ENCODE data around the gene IL11RA.

Gene IL11RA

DNA sequence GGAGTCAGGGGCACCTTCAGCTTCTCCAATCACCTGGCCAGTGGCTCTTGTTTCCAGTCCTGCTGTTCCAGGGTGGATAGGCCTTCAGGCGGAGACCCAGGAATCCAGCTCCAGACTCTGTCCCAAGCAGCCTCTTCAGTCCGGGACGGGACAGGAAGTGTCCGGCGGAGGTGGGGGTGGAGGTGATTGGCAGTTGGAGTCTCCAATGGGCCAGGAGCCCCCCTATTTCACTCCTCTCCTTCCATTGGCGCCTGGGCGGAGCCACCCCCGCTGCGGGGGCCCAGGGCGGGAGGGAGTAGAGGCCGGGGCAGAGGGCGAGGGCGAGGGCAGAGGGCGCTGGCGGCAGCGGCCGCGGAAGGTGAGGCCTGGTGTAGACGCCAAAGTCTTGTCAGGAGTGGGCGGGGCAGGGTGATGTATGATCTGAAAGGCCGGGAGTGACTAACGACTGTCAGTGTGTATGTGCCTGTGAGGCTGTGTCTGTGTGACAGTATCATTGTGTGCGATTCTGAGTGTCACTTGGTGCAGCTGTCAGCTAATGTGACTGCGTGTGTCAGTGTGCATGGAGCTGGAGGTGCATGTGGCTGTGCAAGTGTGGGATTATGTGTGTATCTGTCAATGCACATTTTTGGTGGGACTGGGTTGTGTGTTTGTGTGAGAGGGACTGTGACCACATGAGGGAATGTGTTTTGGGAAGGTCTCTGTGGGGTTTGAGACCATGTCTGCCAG, at the start of gene IL11RA:
Gene IL11RA, plus strand, starts transcription at position 310 of the 726 bp plus-strand sequence. CDS start 3,033 bp downstream, outside the sequence.
- peak; percentile 44 for DNase-seq

DNA sequence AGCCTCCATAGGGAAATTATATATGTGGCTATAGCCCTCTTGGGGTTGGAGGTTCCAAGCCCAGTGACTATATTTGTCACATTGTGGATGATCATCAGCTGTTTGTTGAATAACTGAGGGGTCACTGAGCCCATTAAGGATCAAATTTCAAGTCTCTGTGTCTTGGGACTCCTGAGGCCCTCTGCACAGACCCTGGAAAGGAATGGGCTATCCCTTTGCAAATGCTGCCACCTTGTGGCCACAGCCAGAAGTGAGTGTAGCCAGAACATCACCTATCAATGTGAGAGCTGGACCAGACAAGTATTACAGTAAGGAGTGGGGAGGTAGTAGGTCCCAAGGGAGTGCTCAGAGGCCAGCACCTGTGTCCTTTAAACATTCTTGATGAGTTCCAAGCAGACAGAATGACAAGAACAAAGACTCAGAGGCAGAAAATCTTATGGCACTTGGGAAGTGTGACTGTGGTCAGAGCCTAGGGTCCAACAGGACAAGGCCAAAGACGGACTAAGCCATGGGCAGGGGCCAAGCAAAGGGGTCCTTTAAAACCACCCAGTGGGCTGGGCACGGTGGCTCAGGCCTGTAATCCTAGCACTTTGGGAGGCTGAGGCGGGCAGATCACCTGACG, 48.3 kb upstream of the IL11RA start:
- DNase-seq, result no peak

DNA sequence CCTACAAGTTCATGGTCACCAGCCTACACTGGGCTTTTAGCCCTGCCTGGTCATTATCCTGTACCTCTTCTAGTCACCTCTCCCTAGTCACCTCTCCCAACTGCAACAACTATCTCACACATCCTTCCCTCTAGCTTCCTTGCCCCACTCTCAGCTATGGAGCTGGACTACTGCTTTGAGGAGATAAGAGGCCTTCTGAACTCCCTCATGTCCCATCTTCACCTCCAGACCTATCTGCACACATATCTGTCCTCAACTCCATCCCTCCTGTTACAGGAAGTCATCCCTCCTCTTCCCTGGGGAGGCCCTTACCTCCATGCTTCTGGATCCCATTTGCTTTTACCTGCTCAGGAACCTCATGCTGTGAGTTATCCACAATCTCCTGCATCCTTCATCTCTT, 45.8 kb upstream of the IL11RA start:
- no peak for DNase-seq

DNA sequence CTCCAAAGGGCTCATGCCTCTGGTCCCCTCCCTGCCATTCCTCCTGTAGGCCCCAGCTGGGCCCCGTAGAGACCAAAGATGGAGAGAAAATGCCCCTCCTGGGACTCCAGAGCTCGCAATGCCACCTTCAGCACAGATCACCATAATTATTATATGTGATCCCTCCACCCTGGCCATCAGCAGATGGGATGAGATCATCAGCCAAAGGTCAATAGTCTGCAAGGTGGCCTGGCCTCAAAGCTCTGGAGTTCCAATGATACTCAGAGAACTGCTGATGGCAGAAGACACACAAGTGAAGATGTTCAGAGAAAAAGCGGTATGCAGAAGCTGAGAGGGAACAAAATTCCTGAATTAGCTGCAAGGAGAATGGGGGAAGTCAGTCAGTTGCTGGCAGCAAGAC, 45.1 kb upstream of the IL11RA start:
- no peak for DNase-seq

DNA sequence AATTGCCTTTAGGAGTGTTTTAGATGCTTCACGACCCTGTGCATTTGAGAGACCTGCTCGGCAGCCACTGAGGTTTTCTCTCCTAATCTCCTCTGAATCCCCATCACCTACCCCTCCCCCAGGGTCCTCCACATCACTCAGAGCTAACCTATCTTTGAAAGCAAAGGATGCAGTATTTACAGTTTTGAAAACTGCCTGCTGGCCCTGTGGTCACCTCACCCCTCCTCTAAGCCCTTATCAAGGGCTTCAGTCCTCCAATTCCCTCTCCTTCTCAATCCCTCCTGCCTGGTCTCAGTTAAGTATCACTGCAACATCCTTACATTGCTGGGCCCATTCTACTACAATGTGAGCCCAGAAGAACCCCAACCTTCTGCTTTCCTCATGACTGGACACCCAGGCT, 44.7 kb upstream of the IL11RA start:
- no peak for DNase-seq

DNA sequence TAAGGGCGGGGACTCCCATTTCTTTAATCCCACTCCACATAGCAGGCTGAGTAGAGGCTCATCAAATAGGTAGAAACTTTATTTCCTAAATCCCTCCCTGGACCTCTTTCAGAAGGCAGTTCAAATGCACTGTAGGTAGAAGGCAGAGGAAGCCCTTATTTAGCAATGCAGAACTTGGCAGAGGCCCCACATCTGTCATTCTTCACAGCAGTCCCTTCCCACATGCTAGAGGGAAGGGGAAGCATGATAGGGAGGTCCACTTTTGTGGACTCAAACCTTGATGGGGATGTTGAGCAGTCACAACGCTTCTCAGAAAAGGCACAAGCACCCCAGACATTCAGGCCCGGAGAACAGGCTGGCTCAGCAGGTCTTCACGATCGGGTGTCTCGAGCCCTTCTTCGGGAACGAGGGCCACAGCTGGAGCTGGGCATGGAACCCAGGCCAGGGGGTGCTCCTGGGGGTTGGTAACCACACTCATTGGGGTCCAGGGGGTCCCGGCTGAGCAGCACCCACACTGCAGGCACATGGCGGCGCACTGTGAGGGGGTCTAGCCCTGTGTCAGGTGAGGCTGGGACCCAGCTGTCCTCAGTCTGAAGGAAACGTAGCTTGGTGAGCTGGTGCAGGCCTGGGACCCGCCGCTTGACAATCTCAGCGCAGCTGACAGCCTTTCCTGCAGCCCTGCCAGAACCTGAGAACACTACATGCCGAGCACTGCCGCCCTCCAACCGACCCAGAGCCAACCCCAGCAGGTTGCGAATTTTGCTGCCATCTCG, 41.4 kb upstream of the IL11RA start:
- no peak for DNase-seq

DNA sequence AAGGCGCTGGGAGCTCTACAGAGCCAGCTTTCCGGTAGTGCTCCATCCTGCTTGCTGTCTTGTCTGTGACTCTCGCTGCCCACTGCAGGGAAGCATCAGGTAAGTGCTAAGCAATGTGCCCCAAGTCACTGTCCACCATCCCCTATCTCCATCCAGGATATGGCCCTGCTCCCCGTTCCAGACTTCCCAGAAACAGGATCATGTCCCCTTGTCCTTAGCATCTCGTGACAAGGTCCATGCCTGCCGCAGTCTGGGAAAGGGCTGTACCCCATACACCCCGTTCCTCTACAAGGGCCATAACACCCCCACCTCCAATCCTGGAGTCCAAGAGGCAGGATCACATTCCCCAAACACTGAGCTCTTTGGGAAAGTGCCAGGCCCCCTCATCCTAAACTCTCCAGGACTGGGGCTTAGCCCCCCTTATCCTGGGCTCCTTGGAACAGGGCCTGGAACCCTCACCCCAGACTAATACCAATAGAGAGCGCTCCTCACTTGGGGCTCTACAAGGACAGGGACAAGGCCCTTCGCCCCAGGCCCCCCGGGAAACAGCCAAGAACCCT, 40.7 kb upstream of the IL11RA start:
- no peak for DNase-seq

DNA sequence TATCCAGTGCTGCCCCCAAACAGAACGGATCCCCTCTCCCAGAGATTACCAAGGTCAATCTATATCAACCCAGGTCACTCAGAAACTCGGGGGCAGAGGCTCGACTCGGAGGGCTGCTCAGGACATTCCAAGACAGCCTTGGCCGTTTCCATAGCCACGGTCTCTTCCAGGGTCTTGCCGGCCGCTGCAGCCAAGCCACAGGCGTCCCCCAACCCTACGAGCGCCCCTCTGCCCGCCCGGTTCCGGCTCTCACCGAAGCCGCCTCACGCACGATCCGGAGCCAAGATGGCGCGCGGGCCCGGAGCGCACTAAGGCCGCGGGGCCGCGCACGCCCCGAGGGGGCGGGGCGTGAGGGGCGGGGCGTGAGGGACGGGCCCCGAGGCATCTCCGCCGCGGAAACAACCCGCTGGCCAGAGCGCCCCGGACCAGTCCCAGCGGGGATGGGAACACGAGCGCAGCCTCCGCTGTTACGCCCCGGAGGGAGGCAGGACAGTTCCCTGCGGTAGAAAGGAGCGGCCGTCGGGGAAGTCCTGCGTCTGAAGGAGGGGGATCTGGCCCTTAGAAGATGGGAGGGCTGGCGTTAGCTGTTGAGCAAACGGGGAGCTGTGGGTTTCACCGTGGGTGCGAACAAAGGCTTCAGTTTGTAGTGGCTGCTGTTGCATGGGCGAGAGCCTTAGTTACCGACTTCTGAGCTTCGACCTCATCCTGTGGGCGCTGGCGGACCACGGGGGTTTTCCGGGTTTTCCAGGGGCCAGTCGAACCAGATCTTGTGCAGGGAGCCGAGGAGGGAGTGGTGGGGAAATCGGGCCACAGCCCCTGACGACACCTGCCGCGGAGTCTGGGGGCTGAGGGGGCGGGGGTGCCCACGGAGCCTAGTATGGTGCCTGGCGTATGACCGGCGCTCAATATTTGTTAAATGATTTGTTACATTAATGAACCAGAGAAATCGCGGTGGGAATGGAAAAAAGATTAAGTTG, 39.9 kb upstream of the IL11RA start, which contains the start of gene RPP25L:
Gene RPP25L, minus strand, starts transcription at position 287 of the 977 bp plus-strand sequence. CDS start 801 bp downstream, outside the sequence.
- peak; percentile 65 for DNase-seq

DNA sequence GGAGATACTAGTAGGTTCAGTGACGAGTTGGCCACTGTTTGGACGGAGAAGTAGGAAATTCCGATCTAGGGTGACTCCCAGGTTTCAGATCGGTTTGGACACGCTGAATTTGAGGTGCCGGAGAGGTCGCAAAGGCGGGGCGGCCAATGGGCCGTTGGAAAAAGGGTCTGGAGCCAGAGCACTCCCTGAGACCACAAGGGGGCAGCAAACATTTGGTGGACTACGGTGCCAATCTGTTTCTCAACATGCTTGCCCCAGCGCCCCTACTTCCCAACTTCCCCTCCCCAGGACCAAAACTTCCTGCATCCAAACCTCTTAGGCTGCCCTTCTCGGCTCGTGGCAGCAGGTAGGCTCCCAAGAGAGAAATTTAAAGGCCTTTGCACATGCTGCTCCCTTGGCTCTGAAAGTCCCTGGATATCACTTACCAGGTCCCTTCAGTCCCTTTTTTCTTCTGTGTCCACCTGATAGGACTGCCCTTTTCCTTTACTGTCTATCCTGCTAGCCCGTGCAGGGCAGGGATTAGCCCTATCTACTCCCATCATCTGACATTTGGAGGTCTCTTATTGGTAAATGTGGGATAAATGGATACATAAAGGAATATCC, 39.1 kb upstream of the IL11RA start:
- peak; percentile 32 for DNase-seq

DNA sequence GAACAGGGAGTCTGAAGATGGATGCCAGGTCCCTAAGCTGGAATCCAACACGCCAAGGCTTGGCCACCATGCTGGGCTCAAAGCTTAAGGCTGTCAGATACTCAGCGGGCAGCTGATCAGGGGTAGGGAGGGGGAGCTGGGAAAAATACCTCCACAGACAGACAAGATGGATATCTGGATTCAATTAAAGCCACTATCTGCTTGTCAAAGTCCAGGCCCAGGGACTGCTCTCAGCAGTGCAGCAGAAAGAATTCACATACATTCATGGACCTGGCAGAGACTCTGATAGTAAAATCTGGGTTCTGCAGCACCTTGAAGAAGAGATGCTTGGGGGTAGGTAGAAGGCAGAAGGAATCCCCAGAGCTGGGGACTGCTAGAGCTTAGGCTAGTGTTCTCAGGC, 36.9 kb upstream of the IL11RA start:
- DNase-seq, result no peak

DNA sequence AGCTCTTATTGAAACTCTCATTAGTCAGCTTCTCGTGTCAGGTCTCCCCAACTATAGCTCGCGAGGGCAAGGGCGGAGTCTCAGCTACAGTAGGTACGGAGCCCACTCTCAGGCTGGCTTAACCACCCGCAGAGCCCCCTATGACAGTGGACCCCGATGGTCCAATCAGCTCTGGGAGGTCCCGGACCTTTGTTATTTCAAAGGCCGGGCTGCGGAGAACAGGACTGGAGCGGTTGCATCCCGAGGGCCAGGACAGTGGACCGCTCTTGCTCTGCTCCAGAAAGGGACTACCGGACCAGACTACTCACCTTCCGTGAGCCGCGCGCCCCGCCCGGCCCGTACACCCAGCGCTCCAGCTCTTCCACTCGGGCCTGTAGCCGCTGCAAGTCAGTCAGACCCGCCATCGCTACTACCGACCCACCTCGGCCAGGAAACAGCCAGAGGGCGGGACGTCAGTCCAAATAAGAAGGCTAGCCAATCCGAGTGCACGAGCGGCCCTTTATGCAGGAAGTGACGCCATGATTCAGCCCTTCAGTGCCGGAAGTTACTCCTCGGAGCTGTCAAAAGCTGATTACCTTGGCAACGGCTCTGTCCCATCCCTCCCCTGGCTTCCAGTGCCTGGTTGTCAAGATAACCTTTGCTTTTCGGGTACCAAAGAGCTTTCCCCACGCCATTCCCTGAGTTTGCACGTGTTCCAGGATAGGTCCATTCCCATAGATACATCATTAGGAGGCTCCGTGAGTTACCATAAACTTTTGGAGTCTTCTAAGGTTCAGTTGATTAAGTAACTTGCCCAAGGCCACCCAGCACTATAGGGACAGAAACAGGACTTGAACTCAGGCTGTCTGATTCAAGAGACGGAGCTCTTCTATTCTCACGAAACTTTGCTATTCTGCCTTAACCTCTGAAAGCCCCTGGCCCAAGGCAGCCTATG, 31.7 kb upstream of the IL11RA start, which contains the start of gene DCTN3:
Gene DCTN3, minus strand, starts transcription at position 435 of the 934 bp plus-strand sequence. Its CDS starts 31 bp downstream, at position 404.
- DNase-seq, result peak; percentile 78

DNA sequence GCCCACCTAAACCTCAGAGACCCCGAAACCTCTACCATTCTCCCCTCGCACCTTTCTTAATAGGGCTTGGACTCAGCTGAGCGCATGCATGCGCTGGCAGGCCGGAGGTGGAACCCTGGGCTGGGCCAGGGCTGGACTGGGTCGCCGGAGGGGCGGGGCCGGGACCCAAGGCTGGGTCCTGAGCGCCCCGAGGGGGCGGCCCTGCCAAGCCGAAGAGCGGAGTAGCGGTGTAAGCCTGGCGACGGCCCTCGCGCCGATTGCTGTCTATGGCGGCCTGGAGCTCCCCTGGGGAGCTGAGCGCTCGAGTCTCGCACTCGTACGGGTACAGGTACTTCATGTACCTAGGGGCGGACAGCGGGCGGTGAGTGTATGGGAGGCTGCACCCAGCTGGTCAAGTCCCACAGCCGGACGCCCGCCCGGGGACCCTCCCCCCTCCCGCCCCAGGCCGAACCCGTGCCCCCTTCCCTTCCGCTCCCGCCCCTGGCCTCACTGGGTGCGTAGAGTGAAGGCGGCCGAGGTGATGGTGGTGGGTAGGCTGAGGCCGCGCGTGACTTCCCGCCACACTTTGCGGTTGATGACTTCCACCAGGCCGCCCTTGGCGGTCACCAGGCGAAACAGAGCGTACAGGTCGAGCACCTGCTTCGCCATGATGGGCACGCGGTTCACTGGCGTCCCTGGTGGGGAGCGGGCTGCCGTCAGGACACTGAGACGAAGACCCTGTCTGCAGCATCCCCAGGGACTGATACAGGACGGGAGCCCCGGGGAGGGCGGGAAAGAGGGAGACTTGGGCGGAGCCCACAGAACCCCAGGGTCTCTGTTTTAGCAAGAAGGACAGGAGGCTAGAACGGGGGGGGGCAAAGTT, 28.4 kb upstream of the IL11RA start:
- DNase-seq, result no peak

DNA sequence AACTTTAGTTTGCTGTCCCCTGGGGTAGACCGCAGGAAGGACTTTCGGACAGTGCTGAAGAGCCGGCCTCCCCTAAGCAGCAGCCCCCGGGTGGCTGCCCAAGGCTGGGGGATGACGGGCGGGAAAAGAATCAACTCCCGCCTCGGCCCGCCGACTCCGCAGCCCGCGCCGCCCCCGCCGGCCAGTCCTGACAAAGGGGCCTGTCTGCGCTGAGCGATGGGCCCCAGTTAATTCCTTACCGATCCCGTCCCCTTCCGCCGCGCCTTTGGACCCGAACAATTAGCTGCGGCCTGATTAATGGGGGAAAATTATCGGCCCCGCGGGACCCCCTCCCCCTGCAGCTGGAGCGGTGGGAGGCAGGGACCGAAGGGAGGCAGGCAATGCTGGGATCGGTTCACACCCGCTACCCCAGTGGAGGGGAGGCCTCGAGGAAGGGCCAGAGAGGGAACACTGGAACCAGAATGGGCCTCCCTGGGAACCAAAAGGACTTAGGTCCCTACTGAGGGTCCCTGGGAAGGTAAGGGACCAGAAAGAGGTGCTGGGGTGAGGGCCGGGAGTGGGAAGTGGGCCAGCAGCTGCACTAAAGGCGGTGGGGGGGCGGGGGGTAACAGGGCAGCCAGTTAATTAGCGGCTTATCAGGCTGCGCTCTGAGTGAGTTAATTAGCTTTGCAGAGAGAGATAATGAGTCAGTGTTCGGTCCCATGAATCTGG, 27.4 kb upstream of the IL11RA start:
- no peak for DNase-seq

DNA sequence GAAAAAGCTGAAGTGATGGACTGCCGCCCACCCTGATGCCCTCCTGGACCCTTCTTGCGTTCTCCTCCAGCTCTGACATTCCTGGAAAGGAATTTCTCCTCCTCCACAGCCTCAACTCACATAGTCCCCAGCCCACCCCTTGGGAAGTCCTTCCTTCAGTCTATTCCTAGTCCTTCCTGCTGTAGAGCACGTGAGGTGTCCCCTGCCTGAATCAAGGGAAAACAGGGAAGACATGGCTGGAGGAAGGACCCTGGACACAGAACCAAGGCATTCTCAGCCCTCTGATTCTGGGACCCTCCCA, 26.8 kb upstream of the IL11RA start:
- DNase-seq, result no peak

DNA sequence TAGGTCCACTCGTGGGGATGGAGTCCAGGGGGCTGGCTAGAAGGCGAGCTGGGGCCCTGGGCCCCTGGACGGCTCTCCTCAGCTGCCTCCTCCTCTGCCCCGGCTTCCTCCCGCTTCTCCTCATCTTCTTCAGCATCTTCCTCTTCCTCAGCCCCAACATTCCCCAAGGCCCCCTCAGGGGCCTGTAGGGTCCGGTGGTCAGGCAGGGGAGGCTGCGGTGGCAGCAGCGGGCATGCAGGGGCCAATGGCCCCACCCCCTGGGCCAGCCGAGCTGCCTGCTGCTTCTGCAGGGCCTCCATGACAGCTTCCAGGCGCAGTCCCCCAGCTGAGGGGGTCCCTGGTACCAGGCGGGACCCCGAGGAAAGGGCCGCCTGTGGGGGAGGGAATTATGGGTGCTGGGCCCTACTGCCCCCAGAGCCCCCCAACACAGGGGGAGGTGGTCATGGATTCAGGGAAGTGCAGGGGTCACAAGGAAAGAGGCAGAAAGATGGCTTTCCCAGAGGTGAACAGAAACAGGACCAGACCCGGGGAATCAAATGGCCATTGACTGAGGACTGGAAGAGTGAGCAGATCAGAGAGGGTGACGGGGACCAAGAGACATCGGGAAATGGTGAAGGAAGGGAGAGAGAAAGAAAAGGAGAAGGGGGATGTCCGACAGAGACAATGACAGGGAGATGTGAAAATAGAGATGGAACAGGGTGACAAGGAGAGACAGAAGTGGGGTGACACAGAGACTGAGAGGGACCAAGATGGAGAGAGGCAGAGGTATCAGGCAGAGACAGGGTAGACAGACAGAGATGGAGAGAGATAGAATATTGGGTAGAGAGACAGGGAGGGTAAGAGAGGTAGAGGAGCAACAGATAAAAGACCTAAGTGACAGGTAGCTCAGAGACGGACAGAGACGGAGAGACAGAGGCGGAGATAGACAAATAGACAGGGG, 24.0 kb upstream of the IL11RA start:
- no peak for DNase-seq

DNA sequence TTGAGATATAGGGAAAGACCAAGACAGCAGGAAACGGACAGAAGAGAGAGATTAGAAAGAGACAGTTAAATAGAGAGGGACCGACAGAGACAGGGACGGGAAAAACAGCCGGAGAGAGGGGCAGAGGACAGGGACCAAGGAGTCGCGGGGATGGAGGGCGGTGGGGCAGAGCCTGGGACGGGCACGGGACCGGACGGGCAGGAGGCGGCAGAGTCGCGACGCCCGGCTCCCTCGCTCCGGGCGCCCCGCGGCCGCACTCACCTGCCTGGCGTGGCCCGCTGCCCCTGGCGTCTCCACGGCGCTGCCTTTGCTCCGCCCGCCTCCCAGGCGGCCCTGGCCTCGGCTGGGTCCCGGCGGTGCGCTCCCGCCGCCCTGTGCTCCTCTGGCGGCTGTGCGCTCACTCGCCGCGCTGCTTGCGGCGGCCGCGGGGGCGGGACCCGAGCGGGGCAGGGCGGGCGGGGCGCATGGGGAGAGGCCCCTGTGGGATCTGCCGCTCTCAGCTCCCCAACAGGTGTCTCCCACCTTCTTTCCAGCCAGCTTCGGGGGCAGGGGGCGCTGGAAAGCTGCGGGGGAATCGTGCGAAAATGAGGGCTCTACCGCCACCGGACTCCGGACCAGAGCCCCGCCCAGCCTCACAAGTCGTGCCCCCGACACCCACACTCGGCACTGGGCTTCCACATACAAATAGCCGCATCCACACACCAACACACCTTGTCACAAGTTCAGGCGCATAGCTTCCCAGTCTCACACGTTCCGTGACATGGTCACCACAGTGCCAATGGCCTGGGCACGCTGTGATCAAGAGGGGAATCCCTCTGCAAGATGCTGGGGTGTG, 23.1 kb upstream of the IL11RA start, which contains the start of gene ARID3C:
Gene ARID3C, minus strand, starts transcription at position 411 of the 835 bp plus-strand sequence. CDS start 1,052 bp downstream, outside the sequence.
- no peak for DNase-seq

DNA sequence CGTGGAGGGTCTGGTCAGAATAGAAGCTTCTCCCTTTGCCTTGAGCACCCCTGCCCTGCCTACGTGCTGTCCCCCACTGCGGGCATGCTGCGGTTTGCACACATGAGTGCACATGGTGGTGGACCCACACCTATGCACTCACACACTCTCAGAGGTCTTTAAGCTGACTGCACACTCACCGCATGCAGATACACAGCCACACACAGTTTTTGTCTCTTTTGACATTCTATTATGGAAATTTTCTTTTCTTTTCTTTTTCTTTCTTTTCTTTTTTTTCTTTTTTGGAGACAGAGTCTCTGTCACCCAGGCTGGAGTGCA, 22.5 kb upstream of the IL11RA start:
- DNase-seq, result no peak

Measured in NCI-H226 (cell line).